Stimulated activated CD4-positive, alpha-beta T cell treated with anti-CD3 and anti-CD28 coated beads, Interleukin-2, amount 100 ng/mL, for 48 hours (primary cell): ENCODE data around the gene UGT8.
"Not testable (repeated sequence)": the region's sequence is repeated elsewhere in the genome, so short reads cannot be mapped to it uniquely, and the experiment has no call there.

Experiments used
- DNase-seq, 2 donors: peaks; one replicate each; pipeline ENCODE4 v3.0.0-alpha.2; 2020

UGT8 gene

DNA sequence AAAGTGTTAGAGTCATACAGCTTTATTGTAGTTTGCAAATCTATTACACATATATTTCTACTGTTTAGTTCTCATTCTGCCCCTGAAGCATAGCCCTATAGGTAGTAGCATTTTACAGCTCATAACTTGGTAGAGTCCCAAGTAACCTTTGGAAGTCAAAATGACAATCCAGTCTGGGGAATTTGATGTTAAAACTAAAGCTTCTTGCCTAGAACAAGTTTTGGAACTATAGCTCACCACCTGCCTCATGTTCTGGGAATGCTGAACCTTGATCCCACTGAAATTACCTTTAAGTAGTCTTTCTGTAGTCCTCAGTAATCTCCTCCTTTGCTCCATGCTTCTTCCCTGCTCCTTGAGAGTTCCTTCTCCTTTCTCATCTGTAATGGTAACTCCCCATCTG, 8.4 kb downstream of the UGT8 start:
- no peak for DNase-seq

- no peak for DNase-seq
These were observed 15.0 kb downstream of the UGT8 start for GRCh38 chr4:114613560-114613959.

GRCh38 chr4:114615435-114615834, 16.8 kb downstream of the UGT8 start:
- no peak for DNase-seq

- DNase-seq, result not testable (repeated sequence)
These were observed 17.4 kb downstream of the UGT8 start for GRCh38 chr4:114616036-114616435.

DNA sequence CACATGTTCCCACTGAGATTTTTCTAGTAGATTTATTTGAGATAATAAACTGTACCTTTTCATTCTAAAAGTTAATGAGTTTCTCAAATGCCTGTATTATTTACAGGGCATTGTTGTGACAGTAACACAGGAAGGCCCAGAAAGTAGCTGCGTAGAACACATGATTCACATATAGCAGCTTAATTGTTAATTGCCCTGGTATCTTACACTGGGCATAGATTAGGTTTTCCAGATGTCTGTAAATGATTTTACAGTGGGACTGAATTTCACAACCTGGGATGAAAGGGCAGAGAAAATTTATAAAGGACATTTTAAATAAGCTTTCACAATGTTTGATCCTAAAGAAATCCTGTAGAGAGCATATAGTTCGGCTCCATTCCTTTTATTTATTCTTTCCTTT, 27.6 kb downstream of the UGT8 start:
- DNase-seq, result no peak

GRCh38 chr4:114636192-114636935, 37.8 kb downstream of the UGT8 start:
- DNase-seq, result no peak

GRCh38 chr4:114642173-114642780, 43.7 kb downstream of the UGT8 start:
- no peak for DNase-seq

- no peak for DNase-seq
These were observed 51.3 kb downstream of the UGT8 start for GRCh38 chr4:114649908-114650307.

- no peak for DNase-seq
These were observed 55.1 kb downstream of the UGT8 start for GRCh38 chr4:114653675-114654074.

DNA sequence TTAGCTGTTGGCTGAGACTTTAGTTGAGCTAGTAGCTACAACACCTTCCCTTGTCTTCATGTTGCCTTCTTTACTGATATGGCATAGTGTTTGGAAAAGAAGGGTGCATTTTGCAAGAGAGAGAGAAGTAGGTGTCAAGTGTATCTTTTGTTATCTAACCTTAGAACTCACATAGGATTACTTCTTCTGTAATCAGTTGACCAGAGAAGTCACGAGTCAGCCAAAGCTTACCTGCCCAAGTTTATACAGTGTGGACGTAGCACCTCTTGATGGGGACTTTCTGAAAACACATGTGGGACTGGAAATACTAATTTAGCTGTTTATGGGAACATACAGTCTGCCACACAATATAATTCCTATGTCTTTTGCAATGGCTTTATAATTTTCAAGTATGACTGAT, 56.0 kb downstream of the UGT8 start:
- DNase-seq, result no peak

GRCh38 chr4:114658179-114658578, 59.6 kb downstream of the UGT8 start:
- no peak for DNase-seq

GRCh38 chr4:114658776-114659175, 60.2 kb downstream of the UGT8 start:
- DNase-seq, result no peak

- DNase-seq, result peak; percentile 7 to 10
These were observed 60.9 kb downstream of the UGT8 start for GRCh38 chr4:114659386-114660008.

DNA sequence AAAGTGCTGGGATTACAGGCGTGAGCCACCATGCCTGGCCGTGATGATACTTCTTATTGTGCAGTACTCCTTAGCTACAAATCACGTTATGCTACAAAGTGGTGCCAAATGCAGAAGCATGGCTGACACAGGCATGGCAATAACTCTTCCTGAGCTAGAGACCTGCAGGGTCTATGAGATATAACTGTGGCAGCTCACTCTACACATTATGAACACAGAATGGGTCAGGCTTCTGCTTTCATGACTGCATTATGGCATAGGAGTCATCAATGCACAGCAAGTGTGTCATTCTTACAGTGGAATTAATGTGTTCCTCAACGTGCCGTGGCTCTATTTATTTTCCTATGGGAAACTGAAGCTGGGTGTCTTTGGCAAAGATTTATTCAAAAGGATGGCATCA, 64.5 kb downstream of the UGT8 start:
- no peak for DNase-seq

GRCh38 chr4:114668577-114668976, 70.0 kb downstream of the UGT8 start:
- DNase-seq, result no peak

GRCh38 chr4:114670733-114671132, 72.1 kb downstream of the UGT8 start:
- DNase-seq, result not testable (repeated sequence)

GRCh38 chr4:114673306-114673705, 74.7 kb downstream of the UGT8 start:
- DNase-seq, result no peak

- no peak for DNase-seq
These were observed 75.5 kb downstream of the UGT8 start for GRCh38 chr4:114674080-114674479.

- DNase-seq, result no peak
These were observed 78.9 kb downstream of the UGT8 start for GRCh38 chr4:114677346-114677979.

- no peak for DNase-seq
These were observed 85.9 kb downstream of the UGT8 start for GRCh38 chr4:114684462-114684861.

DNA sequence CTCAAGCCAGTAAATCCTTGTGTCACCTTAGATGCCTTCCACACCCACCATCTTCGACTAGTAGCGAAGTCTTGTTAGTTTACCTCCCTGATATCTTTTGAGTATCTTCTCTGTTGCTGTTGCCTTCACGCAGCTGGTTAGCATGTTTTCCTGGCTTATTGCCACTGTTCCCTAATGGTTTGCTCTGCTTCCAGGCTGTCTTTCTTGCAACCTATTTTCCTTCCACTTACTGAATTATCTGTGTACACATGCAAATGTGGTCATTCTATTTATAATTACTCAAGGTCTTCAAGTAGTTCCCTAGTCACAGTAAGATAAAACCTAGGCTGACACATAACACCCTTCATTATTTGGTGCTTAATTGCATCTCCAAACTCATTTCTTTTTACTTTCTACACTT, 89.5 kb downstream of the UGT8 start:
- no peak for DNase-seq

DNA sequence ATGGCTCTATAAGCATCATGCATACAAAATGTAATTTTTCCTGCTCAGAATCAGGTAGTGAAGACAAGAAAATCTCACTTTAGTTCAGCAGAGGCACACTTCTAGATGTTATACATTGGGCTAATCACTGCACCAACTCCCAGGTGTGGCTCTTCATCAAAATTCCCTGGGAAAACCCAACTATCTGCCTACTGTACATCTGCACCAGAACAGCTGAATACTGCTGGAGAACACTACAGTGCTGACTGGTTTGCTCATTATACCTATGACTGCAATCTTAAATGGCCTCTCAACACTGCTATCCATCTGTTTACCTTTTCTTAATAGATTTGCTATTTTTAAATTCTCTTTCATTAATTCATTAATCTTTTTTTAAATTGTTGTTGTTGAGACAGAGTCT, 92.0 kb downstream of the UGT8 start:
- DNase-seq, result no peak

GRCh38 chr4:114691865-114692264, 93.3 kb downstream of the UGT8 start:
- no peak for DNase-seq

GRCh38 chr4:114692958-114693357, 94.4 kb downstream of the UGT8 start:
- no peak for DNase-seq
